Limb (tissue), 2 donors: Measurements from ENCODE around the gene OR10A7.
A peak's percentile ranks its signal among the peaks of the same experiment; 100 is the strongest.
"Not testable (repeated sequence)": the region's sequence is repeated elsewhere in the genome, so short reads cannot be mapped to it uniquely, and the experiment has no call there.

Experiments used
- DNase-seq, 2 donors: peaks; one replicate each; pipeline ENCODE4 v3.0.0-alpha.2; 2016; ENCODE audit errors: extremely low spot score in 2 of 2

The OR10A7 gene

GRCh38 chr12:55220725-55221124 lies at the start of gene OR10A7:
TSS of gene OR10A7 (plus strand) at chr12:55221025. CDS start at chr12:55221025, 0 bp downstream.
- DNase-seq = no peak

GRCh38 chr12:55171445-55171844 lies 49.4 kb upstream of the OR10A7 start:
- DNase-seq = no peak

- not testable (repeated sequence) for DNase-seq
Measured at GRCh38 chr12:55171846-55172245, 49.0 kb upstream of the OR10A7 start.

- DNase-seq = no peak
Measured at GRCh38 chr12:55172686-55173085, 48.1 kb upstream of the OR10A7 start.

- no peak for DNase-seq
Measured at GRCh38 chr12:55173456-55173855, 47.4 kb upstream of the OR10A7 start.

DNA sequence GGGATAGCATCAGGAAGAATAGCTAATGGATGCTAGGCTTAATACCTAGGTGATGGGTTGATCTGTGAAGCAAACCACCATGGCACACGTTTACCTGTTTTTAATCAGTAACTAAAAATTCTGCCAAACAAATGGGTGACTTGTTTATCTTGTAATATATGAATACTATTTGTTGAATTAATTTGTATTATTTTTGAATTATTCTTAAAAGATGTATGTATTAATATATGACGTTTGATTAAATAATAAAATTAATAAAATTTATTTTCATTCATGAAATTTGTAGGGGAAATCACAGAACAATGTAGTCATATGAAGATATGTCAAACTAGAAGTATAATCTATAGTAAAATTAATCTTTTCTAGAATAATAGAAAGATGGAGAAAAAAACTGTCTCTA lies 32.3 kb upstream of the OR10A7 start:
- DNase-seq = no peak

- peak; percentile 32 to 84 for DNase-seq
Measured at GRCh38 chr12:55188974-55189556, 31.8 kb upstream of the OR10A7 start.

- no peak for DNase-seq
Measured at GRCh38 chr12:55194382-55194781, 26.4 kb upstream of the OR10A7 start.

- no peak for DNase-seq
Measured at GRCh38 chr12:55226523-55226922, 5.7 kb downstream of the OR10A7 start.

GRCh38 chr12:55227643-55228042 lies 6.8 kb downstream of the OR10A7 start:
- DNase-seq = no peak

GRCh38 chr12:55244309-55244708 lies 23.5 kb downstream of the OR10A7 start, which contains the start of gene OR6C74:
TSS of gene OR6C74 (plus strand) at chr12:55244609. CDS start at chr12:55247288, 2,679 bp downstream.
- DNase-seq = no peak

GRCh38 chr12:55246159-55246558 lies 25.3 kb downstream of the OR10A7 start:
- no peak for DNase-seq

GRCh38 chr12:55250944-55251343 lies 30.1 kb downstream of the OR10A7 start:
- no peak for DNase-seq

- no peak for DNase-seq
Measured at GRCh38 chr12:55253281-55253680, 32.5 kb downstream of the OR10A7 start.

GRCh38 chr12:55256831-55257230 lies 36.0 kb downstream of the OR10A7 start:
- DNase-seq = no peak

GRCh38 chr12:55258303-55258702 lies 37.5 kb downstream of the OR10A7 start:
- no peak for DNase-seq
